PC-3 (cell line): ENCODE data around the gene VPS26C. TPM values are rescaled to one million over a fixed set of nuclear protein-coding genes. Genes with fewer than 3 reads are reported as not detected.
"Not testable (repeated sequence)": the region's sequence is repeated elsewhere in the genome, so short reads cannot be mapped to it uniquely, and the experiment has no call there.

Experiments used
- ATAC-seq: fragments of 200-7000 bp; cut with Tn5 transposase; 2 replicates; pipeline ENCODE4 v1.9.1; 2020; ENCODE audit warnings: mild to moderate bottlenecking, moderate library complexity
- Bru-seq: library from RNA; stranded (reverse); fragments of 400-500 nt; gene quantifications from one replicate; lab custom pipeline; 2021; lab: Mats Ljungman, UMichigan
- BruChase-seq, 2 experiments: library from RNA; stranded (reverse); fragments of 400-500 nt; gene quantifications; one replicate each; lab custom pipeline; 2021; lab: Mats Ljungman, UMichigan
- BruUV-seq: library from RNA; stranded (reverse); fragments of 400-500 nt; replicated peaks from 2 replicates; lab custom pipeline; 2021; lab: Mats Ljungman, UMichigan
- CTCF ChIA-PET: fragments of 300-600 bp; sonication (Branson Sonifier 250); formaldehyde crosslinking; loops from one replicate; lab custom pipeline; 2022; ENCODE audit warnings: antibody characterized with exemption; lab: Charles Lee
- POLR2A ChIA-PET: fragments of 300-600 bp; sonication (Branson Sonifier 250); formaldehyde crosslinking; loops from one replicate; lab custom pipeline; 2022; ENCODE audit warnings: antibody characterized with exemption; ENCODE audit not compliant: unreplicated experiment; lab: Charles Lee
- DNase-seq: peaks from one replicate; pipeline ENCODE4 v3.0.0-alpha.2; 2015
- H2AFZ ChIP-seq: fragments of 300-600 bp; sonication (generic); 2 replicates; pipeline ENCODE4 v1.6.0; 2016; ENCODE audit warnings: antibody characterized with exemption, low read length
- H3F3A ChIP-seq: fragments of 300-600 bp; sonication (generic); one replicate; pipeline ENCODE4 v1.6.0; 2017; ENCODE audit warnings: antibody characterized with exemption, low read length, control low read depth, mild to moderate bottlenecking; ENCODE audit not compliant: unreplicated experiment
- H3K27ac ChIP-seq: fragments of 300-600 bp; sonication (generic); 2 replicates; pipeline ENCODE4 v1.5.1; 2016; ENCODE audit warnings: mild to moderate bottlenecking, low read length
- H3K27me3 ChIP-seq: fragments of 300-600 bp; sonication (generic); 2 replicates; pipeline ENCODE4 v1.6.1; 2016; ENCODE audit warnings: low read length, mixed read lengths
- H3K36me3 ChIP-seq: fragments of 300-600 bp; sonication (generic); 2 replicates; pipeline ENCODE4 v1.6.1; 2016; ENCODE audit warnings: low read depth, mixed run types, low read length, mixed read lengths
- H3K4me1 ChIP-seq: fragments of 300-600 bp; sonication (generic); 2 replicates; pipeline ENCODE4 v1.5.1; 2016; ENCODE audit warnings: low read length; ENCODE audit not compliant: insufficient read depth
- H3K4me2 ChIP-seq: fragments of 300-600 bp; sonication (generic); 2 replicates; pipeline ENCODE4 v1.6.0; 2016; ENCODE audit warnings: low read length
- H3K4me3 ChIP-seq: fragments of 300-600 bp; sonication (generic); 2 replicates; pipeline ENCODE4 v1.5.1; 2016; ENCODE audit warnings: mild to moderate bottlenecking, low read length, mixed read lengths
- H3K79me2 ChIP-seq: fragments of 300-600 bp; sonication (generic); 2 replicates; pipeline ENCODE4 v1.6.1; 2017; ENCODE audit warnings: low read length, mixed read lengths
- H3K9ac ChIP-seq: fragments of 300-600 bp; sonication (generic); 2 replicates; pipeline ENCODE4 v1.6.0; 2016; ENCODE audit warnings: mild to moderate bottlenecking, low read length
- H3K9me2 ChIP-seq: fragments of 300-600 bp; sonication (generic); replicated peaks from 2 replicates; pipeline ENCODE4 v1.6.1; 2016; ENCODE audit warnings: mixed run types, low read length, mixed read lengths
- H3K9me3 ChIP-seq: fragments of 300-600 bp; sonication (generic); 2 replicates; pipeline ENCODE4 v1.6.1; 2016; ENCODE audit warnings: low read length, mixed read lengths
- H4K20me1 ChIP-seq: fragments of 300-600 bp; sonication (generic); 2 replicates; pipeline ENCODE4 v1.6.1; 2016; ENCODE audit warnings: low read length, mixed read lengths
- EZH2 ChIP-seq: fragments of 300-600 bp; sonication (generic); IDR thresholded peaks from one replicate; pipeline ENCODE4 v1.6.1; 2017; ENCODE audit warnings: antibody characterized with exemption, mild to moderate bottlenecking, low read length; ENCODE audit not compliant: unreplicated experiment
- EZH2phosphoT487 ChIP-seq: fragments of 300-600 bp; sonication (generic); IDR thresholded peaks from 2 replicates; pipeline ENCODE4 v1.6.1; 2018; ENCODE audit warnings: mild to moderate bottlenecking, antibody characterized with exemption, low read length, borderline replicate concordance
- intact Hi-C: fragments of 100-400 bp; cut with micrococcal nuclease; formaldehyde crosslinking; loops from 2 replicates; pipeline ENCODE4 v1.9.0; 2023
- long read RNA-seq: library from polyadenylated mRNA; unstranded; transcript quantifications from one replicate; pipeline ENCODE4 v2.0.0, GENCODE V29; 2021; ENCODE audit not compliant: unreplicated experiment
- total RNA-seq: library from RNA; depleted of rRNA; stranded (reverse); fragments of >200 nt; gene quantifications from 2 replicates; pipeline ENCODE4 v1.2.3, GENCODE V29; 2014; rRNA removed
- TF ChIP-seq, protein P1 (sequence below): fragments of 300-600 bp; sonication (generic); conservative IDR thresholded peaks from 2 replicates; pipeline ENCODE4 v1.5.1; 2017; ENCODE audit warnings: antibody characterized with exemption, low read depth, mild to moderate bottlenecking, low read length

VPS26C gene
- total RNA-seq (46.8 and 63.3 TPM in 2 replicates), Bru-seq, nascent RNA (percentile 86 among the genes with signal in this experiment), BruChase-seq, experiment 1, labeled RNA remaining after a 6-hour chase (percentile 88 among the genes with signal in this experiment), BruChase-seq, experiment 2, labeled RNA remaining after a 2-hour chase (percentile 86 among the genes with signal in this experiment)
- long read RNA-seq, transcript VPS26C-213 (2 exons, 959 nt), result minor isoform, 17 of 126 reads
- long read RNA-seq, transcript VPS26C-201 (8 exons, 3,256 nt), result major isoform, 51 of 126 reads
- long read RNA-seq, partial matches to known transcripts, result 14 of 126 reads
- long read RNA-seq, other reads (novel, unspliced or antisense), result 36 of 126 reads

DNA sequence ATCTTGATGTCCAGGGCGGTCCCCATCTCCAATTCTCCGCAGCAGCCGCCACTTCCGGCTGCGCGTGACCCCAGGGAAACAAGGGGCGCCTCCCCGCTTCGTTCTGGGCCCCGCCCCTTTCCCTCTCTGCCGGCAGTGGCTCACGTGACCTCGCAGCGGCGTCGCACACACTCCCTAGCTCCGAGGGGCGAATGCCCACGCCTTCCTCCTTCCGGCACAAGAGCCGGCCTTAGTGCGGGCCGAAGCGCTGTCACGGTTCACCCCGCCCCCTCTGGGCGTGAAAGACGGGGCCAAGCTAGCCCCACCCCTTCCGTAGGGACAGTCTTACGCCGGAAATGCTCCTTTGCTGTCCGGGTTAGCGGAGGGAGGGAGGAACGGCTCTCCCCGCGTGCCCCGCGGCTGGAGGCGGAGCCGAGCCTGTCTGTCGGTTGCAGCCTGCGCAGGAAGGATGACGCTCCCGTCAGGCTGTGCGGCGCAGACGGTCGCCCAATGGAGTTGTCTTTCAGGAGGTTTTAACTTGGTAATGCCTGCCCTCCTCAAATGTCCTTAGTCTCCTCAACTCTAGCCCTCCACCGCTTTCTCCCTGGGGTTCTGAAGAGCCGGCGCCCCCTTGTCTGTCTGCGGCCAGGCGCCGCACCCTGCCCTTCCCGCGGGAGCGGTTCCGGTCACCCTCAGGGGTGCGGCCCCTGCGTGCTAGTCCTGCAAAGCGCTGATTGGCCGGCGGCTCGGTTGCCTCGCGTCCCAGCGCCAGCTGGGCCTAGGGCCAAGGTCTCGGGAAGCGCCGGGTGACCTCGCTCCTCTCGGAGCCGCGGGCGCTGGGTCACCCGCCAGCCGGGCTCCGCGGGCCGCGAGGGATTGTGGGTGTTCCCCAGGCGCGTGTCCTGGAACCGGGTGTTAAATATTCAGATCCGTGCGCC is at the start of gene VPS26C:
Gene VPS26C, minus strand, starts transcription at position 66 of the 917 bp plus-strand sequence. Its CDS starts 40 bp downstream, at position 26.
- TF ChIP-seq EZH2, result no peak
- TF ChIP-seq, protein P1, sequence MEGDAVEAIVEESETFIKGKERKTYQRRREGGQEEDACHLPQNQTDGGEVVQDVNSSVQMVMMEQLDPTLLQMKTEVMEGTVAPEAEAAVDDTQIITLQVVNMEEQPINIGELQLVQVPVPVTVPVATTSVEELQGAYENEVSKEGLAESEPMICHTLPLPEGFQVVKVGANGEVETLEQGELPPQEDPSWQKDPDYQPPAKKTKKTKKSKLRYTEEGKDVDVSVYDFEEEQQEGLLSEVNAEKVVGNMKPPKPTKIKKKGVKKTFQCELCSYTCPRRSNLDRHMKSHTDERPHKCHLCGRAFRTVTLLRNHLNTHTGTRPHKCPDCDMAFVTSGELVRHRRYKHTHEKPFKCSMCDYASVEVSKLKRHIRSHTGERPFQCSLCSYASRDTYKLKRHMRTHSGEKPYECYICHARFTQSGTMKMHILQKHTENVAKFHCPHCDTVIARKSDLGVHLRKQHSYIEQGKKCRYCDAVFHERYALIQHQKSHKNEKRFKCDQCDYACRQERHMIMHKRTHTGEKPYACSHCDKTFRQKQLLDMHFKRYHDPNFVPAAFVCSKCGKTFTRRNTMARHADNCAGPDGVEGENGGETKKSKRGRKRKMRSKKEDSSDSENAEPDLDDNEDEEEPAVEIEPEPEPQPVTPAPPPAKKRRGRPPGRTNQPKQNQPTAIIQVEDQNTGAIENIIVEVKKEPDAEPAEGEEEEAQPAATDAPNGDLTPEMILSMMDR, result no peak
- peak; percentile 24; the same call in 1 of the 2 replicates for TF ChIP-seq EZH2phosphoT487
- H3K9me2 ChIP-seq, result no peaks in the 10 kb centered on the region
- BruUV-seq, result no TSS peak
- CTCF ChIA-PET, result interaction anchor here (0.6 kb wide), 1 partner anchor 107 kb away, joined by 3 read pairs; no protein-coding TSS in a partner anchor
- no peaks in the 10 kb centered on the region for H4K20me1 ChIP-seq
- H3K4me1 ChIP-seq, result peaks cover 23% of the 10 kb centered on the region
- no peaks in the 10 kb centered on the region for H3K27me3 ChIP-seq
- H3K9me3 ChIP-seq, result no peaks in the 10 kb centered on the region
- peak; percentile 99 for DNase-seq
- H3K9ac ChIP-seq, result peak within 1 kb of the TSS; percentile 88
- intact Hi-C loops, result loop anchor here (1.0 to 5.0 kb wide), 4 partner anchors 70 to 295 kb away; no protein-coding TSS in a partner anchor
- H3F3A ChIP-seq, result no peaks in the 10 kb centered on the region
- H3K79me2 ChIP-seq, result peaks cover 51% of the 10 kb centered on the region
- H3K27ac ChIP-seq, result peak within 1 kb of the TSS; percentile 94
- peak within 1 kb of the TSS; percentile 86 for H3K4me2 ChIP-seq
- H3K36me3 ChIP-seq, result peaks cover 4% of the 10 kb centered on the region; the same call in 1 of the 2 replicates
- peak within 1 kb of the TSS; percentile 69 for H3K4me3 ChIP-seq
- POLR2A ChIA-PET, result interaction anchor here (0.6 to 1.2 kb wide), 9 partner anchors 9 to 296 kb away, joined by 3 to 15 read pairs (median 4); partner anchors contain the start of gene DYRK1A
- peak within 1 kb of the TSS; percentile 75 for H2AFZ ChIP-seq
- ATAC-seq, result peak; percentile 86

DNA sequence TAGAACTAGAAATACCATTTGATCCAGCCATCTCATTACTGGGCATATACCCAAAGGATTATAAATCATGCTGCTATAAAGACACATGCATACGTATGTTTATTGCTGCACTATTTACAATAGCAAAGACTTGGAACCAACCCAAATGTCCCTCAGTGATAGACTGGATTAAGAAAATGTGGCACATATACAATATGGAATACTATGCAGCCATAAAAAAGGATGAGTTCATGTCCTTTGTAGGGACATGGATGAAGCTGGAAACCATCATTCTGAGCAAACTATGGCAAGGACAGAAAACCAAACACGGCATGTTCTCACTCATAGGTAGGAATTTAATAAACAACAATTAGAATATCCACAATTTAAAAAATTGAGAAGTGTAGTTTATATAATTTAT is 48.9 kb upstream of the VPS26C start:
- ATAC-seq, H3K4me2 ChIP-seq, H3K9me3 ChIP-seq, H3K27me3 ChIP-seq, H3K79me2 ChIP-seq, BruUV-seq, H2AFZ ChIP-seq, H3K27ac ChIP-seq, H4K20me1 ChIP-seq, CTCF ChIA-PET, H3K9ac ChIP-seq, H3K4me3 ChIP-seq, H3K36me3 ChIP-seq, intact Hi-C loops, H3K9me2 ChIP-seq, POLR2A ChIA-PET, H3F3A ChIP-seq, DNase-seq, H3K4me1 ChIP-seq: not testable (repeated sequence)

- DNase-seq (no peak), ATAC-seq (no peak)
- Histone ChIP-seq H3K9ac (no peak overlapping the region), H3K9me2 (no peaks in the 10 kb centered on the region), H3K79me2 (no peaks in the 10 kb centered on the region), H3K4me3 (no peak overlapping the region), H3F3A (no peaks in the 10 kb centered on the region), H3K36me3 (no peaks in the 10 kb centered on the region), H3K27ac (no peak overlapping the region), H3K4me2 (no peak overlapping the region), H3K9me3 (no peaks in the 10 kb centered on the region), H3K27me3 (no peaks in the 10 kb centered on the region), H3K4me1 (no peaks in the 10 kb centered on the region), H4K20me1 (no peaks in the 10 kb centered on the region), H2AFZ (no peak overlapping the region)
- intact Hi-C loops, result no loop called here
- TF ChIP-seq EZH2 (no peak), EZH2phosphoT487 (no peak)
- TF ChIP-seq, protein P1, result no peak
- BruUV-seq, result no TSS peak
- POLR2A ChIA-PET, result no interaction called here
- CTCF ChIA-PET, result no interaction called here
Measured at GRCh38 chr21:37300114-37300751, 33.1 kb upstream of the VPS26C start.
